HUES6 (cell line): ENCODE measurements around the gene RPL3.
A peak's percentile ranks its signal among the peaks of the same experiment; 100 is the strongest.
"Not testable (repeated sequence)": the region's sequence is repeated elsewhere in the genome, so short reads cannot be mapped to it uniquely, and the experiment has no call there.

Source experiments
- H3K27ac ChIP-seq: 2 replicates; pipeline ENCODE4 v1.7.0; 2013; ENCODE audit warnings: low read depth, mild to moderate bottlenecking, low read length, inconsistent platforms
- H3K27me3 ChIP-seq: 2 replicates; pipeline ENCODE4 v1.6.1; 2013; ENCODE audit warnings: low read length; ENCODE audit not compliant: control insufficient read depth, insufficient read depth
- H3K36me3 ChIP-seq: 2 replicates; pipeline ENCODE4 v1.6.1; 2013; ENCODE audit warnings: low read length; ENCODE audit not compliant: control insufficient read depth, insufficient read depth
- H3K4me1 ChIP-seq: 2 replicates; pipeline ENCODE4 v1.6.1; 2013; ENCODE audit warnings: low read length; ENCODE audit not compliant: control insufficient read depth, insufficient read depth
- H3K4me3 ChIP-seq: 2 replicates; pipeline ENCODE4 v1.5.1; 2013; ENCODE audit warnings: low read depth, low read length
- H3K9ac ChIP-seq: one replicate; pipeline ENCODE4 v1.6.1; 2013; ENCODE audit warnings: mild to moderate bottlenecking, low read length
- H3K9me3 ChIP-seq: 2 replicates; pipeline ENCODE4 v1.6.1; 2013; ENCODE audit warnings: low read depth, low read length; ENCODE audit not compliant: control insufficient read depth, insufficient read depth

The RPL3 gene

DNA sequence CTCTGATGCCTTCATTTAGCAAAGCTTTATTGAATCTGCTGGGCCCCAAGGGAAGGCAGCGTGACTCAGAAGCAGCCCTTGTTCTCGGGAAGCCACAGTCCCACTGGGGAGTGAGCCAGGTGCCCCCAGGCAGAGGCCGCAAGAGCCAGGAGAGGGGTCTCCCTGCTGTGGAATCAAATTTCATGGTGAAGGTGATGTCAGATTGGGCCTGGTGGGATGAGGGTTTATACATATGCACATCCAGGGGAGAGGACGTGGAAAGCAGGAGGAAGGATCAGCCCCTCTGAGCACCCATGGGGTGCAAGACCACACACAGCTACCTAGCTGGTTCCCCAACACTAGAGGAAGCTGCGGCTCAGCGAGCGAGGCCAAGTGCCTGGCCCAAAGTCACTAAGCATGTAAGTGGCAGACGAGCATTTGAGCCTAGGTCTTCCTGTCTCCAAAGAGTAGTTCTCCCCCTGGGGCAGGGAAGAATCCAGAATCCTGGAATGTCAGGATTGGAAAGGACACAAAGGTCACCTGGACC lies 32.3 kb upstream of the RPL3 start:
- Histone ChIP-seq H3K27me3 (no peaks in the 10 kb centered on the region), H3K9ac (no peak overlapping the region), H3K27ac (no peak overlapping the region), H3K4me1 (peaks cover 31% of the 10 kb centered on the region), H3K36me3 (no peaks in the 10 kb centered on the region), H3K9me3 (no peaks in the 10 kb centered on the region), H3K4me3 (0 out of 2 replicates have a peak overlapping the region, but pooled peaks have one; percentile 24)

DNA sequence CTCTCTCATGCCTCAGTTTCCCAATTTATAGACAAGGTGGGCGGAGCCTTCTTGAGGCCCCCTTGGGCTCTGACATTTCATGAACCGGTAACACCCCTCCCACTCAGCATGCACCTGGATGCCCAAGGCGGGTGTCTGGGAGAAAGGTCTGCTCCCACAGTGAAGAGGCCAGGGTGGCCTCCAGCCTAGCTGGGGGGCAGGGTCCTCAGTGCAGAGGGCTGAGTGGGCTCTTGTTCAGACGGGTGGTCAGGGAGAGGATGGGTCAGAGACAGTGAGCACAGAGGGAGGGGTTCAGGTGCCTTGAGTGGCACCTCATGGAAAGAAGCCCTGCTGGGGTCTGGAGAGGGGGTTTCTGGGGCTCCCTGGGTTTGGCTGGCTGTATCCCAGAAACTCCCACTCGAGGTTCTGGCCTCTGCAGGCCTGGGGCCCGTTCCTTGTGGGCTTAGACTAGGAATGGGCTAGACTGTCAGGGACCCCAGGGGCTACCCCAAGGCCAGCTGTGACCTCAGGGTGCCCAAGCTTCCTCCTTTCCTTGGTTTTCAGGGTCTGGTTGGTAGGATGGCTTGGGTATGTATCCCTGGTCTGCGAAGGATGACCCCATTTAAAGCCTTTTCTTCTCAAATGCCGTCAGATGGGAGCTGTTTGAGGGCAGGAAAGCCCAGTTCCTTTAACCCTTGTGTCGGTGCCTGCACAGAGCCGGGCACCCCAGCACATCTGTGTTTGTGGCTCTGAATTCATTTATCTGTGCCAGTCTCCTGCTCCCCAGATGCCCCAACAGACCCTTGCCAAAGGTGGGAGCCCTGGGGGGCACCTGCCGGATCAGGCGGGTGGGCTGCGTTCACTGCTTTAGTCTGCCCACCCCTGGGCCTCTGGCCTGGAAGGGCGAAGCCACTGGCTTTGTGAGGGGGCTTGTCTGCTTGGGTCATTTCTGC lies 31.6 kb upstream of the RPL3 start:
- Histone ChIP-seq H3K27ac (no peak overlapping the region), H3K36me3 (no peaks in the 10 kb centered on the region), H3K9ac (peak overlapping the region; percentile 63), H3K27me3 (no peaks in the 10 kb centered on the region), H3K4me1 (peaks cover 31% of the 10 kb centered on the region), H3K4me3 (peak overlapping the region; percentile 82), H3K9me3 (no peaks in the 10 kb centered on the region)

DNA sequence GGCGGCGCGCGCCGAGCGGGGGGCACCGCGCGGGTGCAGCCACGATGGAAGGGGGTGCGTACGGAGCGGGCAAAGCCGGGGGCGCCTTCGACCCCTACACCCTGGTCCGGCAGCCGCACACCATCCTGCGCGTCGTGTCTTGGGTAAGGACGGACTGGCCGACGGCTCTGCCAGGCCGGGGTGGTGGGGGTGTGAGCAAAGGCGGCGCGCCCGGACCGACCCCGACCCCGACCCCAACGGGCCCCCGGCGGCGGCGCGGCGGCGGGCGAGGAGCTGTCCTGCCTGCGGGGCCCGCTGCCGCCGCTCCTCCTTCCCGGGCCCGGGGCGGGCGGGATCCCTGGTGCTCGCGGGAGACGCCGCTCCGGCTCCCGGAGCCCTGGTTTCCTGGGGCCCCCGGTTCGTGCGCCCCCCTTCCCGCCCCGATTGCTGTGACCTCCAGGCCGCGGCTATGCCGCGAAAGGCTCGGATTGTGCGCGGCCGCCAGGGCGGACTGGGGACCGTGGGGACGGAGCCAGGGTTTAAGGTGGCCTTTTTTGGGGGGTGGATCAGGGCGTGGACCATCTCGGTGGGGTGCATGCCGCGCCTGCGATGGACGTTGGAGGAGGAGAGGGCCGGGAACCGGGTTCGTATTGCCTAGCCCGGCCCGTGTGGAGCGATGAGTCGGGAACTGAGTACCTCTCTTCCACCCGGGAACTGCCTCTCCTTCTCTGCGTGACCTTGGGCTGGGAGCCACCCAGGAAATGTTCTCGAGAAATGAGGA lies 30.7 kb upstream of the RPL3 start, which contains the start of gene SYNGR1:
Gene SYNGR1, plus strand, starts transcription at position 25 of the 760 bp plus-strand sequence. Its CDS starts 20 bp downstream, at position 45.
- Histone ChIP-seq H3K27me3 (no peaks in the 10 kb centered on the region), H3K4me1 (peaks cover 31% of the 10 kb centered on the region), H3K4me3 (peak within 1 kb of the TSS; percentile 82), H3K27ac (no peak within 1 kb of the TSS), H3K9ac (peak within 1 kb of the TSS; percentile 63), H3K36me3 (no peaks in the 10 kb centered on the region), H3K9me3 (no peaks in the 10 kb centered on the region)

DNA sequence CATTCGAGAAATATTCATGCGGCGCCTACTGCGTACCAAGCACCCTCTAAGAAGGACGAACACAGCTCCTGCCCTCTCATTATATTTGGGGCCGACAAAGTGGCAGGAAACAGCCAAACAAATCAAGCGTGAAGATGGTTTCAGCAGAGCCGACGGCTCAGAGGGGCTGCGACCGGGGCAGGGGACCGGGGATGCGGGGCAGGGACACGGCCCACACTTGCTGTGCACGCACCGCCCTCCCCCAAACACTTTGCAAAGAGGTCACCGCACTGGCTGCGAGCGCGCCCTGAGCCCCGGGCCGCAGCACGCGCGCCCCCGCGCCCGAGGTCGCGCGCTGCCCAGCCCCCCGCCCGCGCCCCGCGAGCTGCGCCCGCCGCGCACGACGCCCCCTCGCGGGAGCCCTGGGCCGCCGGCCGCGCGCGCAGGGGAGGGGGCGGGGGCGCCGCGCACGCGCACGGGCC lies 30.1 kb upstream of the RPL3 start:
- Histone ChIP-seq H3K27ac (no peak overlapping the region), H3K9ac (peak overlapping the region; percentile 63)

DNA sequence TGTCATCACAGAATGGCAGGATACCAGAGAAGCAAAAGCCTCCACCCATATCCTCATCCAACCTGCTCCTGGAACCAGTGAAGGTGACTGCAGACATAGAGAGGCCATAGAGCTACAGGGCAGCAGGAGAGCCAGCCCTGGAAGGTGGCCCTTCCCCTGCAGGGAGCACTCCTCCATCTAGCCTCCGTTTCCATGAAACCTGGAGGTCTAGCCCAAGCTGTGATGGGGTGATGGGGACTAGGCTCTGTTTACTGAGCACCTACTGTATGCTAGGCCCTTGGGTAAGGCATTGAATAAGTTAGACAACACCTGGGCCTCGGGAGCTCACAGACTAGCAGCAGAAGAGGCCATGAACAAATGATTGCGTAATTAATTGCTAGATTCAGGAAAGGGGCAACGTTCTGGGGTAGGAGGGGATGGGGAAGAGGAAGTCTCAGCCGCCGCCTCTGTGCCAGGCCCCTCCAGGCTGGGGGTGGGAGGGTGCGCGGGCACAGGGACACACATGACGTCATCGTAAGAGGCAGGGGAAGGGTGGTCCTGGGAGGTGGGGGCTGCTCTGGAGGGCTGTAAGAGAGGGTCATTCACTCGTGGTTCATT lies 29.6 kb upstream of the RPL3 start:
- Histone ChIP-seq H3K4me1 (peaks cover 32% of the 10 kb centered on the region), H3K36me3 (no peaks in the 10 kb centered on the region), H3K27ac (no peak overlapping the region), H3K4me3 (peak overlapping the region; percentile 82), H3K9ac (no peak overlapping the region), H3K9me3 (no peaks in the 10 kb centered on the region), H3K27me3 (no peaks in the 10 kb centered on the region)

More for the DNA sequence above, 30.1 kb upstream of the RPL3 start:
- H3K4me1 ChIP-seq: peaks cover 31% of the 10 kb centered on the region
- no peaks in the 10 kb centered on the region for H3K36me3 ChIP-seq
- peak overlapping the region; percentile 82 for H3K4me3 ChIP-seq
- H3K27me3 ChIP-seq: no peaks in the 10 kb centered on the region
- H3K9me3 ChIP-seq: no peaks in the 10 kb centered on the region

DNA sequence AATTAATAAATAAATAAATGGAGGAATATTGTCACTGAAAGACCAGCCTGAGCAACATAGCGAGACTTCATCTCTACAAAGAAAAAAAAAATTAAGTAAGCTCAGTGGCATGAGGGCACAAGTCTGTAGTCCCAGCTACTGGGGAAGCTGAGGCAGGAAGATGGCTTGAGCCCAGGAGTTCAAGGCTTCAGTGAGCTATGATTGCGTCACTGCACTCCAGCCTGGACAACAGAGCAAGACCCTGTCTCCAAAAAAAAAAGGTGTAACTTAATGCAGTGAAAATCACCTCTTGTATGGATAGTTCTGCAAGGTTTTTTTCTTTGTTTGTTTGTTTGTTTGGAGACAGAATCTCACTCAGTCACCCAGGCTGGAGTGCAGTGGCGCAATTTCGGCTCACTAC lies 25.8 kb upstream of the RPL3 start:
- Histone ChIP-seq H3K4me3 (no peak overlapping the region), H3K4me1 (peaks cover 12% of the 10 kb centered on the region), H3K27ac (no peak overlapping the region), H3K9ac (no peak overlapping the region), H3K36me3 (no peaks in the 10 kb centered on the region), H3K27me3 (no peaks in the 10 kb centered on the region), H3K9me3 (no peaks in the 10 kb centered on the region)

DNA sequence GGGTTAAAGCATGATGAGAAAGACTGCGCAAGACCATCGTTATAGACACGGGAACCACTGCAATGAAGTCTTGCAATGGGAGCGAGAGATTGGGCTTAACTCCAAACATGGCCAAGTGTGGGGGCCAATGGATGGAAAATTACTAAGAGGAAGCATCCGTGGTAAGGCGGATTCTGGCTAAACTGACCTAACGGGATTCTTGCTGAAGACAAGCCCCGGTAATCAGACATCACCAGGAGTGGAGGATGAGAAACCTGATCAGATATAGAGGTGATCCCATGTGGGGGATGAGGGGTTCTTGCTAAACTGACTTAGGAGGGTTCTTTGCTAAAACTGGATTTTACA lies 24.6 kb upstream of the RPL3 start:
- H3K4me1 ChIP-seq: peaks cover 8% of the 10 kb centered on the region
- no peak overlapping the region for H3K27ac ChIP-seq
- H3K9me3 ChIP-seq: no peaks in the 10 kb centered on the region
- H3K4me3 ChIP-seq: no peak overlapping the region
- no peak overlapping the region for H3K9ac ChIP-seq
- no peaks in the 10 kb centered on the region for H3K27me3 ChIP-seq
- H3K36me3 ChIP-seq: no peaks in the 10 kb centered on the region

DNA sequence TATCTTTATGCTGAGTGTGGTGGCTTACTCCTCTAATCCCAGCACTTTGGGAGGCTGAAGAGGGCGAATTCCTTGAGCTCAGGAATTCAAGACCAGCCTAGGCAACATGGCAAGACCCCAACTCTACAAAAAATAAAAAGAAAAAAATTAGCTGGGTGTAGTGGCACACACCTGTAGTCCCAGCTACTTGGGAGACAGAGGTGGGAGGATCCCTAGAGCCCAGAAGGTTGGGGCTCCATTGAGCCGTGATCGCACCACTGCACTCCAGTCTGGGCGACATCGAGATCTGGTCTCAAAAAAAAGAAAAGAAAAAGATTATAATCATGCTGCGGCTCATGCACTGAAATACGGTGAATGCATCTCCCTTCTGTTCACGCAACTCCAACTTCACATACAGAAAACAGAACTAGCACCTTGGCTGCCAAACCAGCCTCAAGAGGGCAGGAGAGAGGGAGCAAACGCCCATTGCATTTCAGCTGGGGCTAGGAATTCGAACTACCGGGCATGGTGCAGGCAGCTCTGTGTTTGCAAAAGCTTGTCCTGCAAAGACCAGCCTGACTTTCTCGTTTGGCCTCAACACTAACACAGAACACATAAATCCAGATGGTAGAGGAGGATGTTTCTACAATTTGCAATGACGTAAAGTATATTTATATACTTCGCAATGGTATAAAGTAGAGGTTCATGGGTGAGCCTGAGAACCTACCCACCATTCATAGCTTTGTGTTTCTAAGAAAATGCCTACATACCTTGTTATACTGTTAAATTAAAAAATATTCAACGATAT lies 24.0 kb upstream of the RPL3 start:
- Histone ChIP-seq H3K4me3 (no peak overlapping the region), H3K4me1 (peaks cover 4% of the 10 kb centered on the region)

DNA sequence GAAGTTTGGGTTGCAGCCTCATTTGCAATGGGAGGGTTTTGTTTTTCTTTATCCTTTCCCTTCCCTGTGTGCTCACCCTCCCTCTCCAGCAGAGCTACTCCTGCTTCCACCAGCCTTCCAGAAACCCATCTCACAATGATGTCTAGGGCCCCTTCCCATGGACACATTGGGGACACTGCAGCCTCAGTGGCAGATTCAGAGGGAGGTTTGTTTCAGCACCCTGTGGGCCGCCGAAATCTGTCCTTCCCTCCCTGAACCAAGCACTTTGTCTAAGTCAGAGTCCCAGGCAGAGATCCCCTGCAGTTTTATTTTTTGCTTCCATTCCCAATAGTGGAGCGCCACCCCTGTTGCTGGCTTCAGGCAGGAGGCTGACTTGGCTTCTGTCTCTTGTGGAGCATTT lies 21.8 kb upstream of the RPL3 start:
- H3K27ac ChIP-seq: no peak overlapping the region
- H3K9me3 ChIP-seq: no peaks in the 10 kb centered on the region
- no peak overlapping the region for H3K4me3 ChIP-seq
- peaks cover 4% of the 10 kb centered on the region for H3K4me1 ChIP-seq
- H3K9ac ChIP-seq: no peak overlapping the region
- no peaks in the 10 kb centered on the region for H3K36me3 ChIP-seq
- no peaks in the 10 kb centered on the region for H3K27me3 ChIP-seq

More for the DNA sequence above, 24.0 kb upstream of the RPL3 start:
- no peak overlapping the region for H3K9ac ChIP-seq
- no peak overlapping the region for H3K27ac ChIP-seq
- no peaks in the 10 kb centered on the region for H3K27me3 ChIP-seq
- no peaks in the 10 kb centered on the region for H3K36me3 ChIP-seq
- H3K9me3 ChIP-seq: no peaks in the 10 kb centered on the region

DNA sequence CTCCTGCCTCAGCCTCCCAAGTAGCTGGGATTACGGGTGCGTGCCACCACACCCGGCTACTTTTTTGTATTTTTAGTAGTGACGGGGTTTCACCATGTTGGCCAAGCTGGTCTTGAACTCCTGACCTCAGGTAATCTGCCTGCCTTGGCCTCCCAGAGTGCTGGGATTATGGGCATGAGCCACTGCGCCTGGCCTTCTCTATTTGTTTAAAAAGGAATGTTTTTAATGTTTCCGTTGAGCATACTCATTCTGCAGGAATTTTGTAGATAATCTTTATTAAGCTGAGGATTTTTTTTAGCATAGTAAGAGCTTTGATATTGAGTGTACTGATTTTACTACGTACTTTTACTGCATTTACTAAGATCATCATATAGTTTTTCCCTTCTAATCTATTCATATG lies 20.4 kb upstream of the RPL3 start:
- H3K27me3 ChIP-seq, H3K4me1 ChIP-seq, H3K36me3 ChIP-seq, H3K4me3 ChIP-seq, H3K27ac ChIP-seq, H3K9ac ChIP-seq, H3K9me3 ChIP-seq: not testable (repeated sequence)
